GM21717 (cell line): ENCODE results near the gene ROS1.
A peak's percentile ranks its signal among the peaks of the same experiment; 100 is the strongest.
"Not testable (repeated sequence)": the region's sequence is repeated elsewhere in the genome, so short reads cannot be mapped to it uniquely, and the experiment has no call there.

Experiments
- ATAC-seq: cut with Tn5 transposase; IDR thresholded peaks from one replicate; pipeline ENCODE4 v1.9.1; 2021; ENCODE audit warnings: mild to moderate bottlenecking, moderate library complexity; ENCODE audit not compliant: unreplicated experiment

ROS1 gene

DNA sequence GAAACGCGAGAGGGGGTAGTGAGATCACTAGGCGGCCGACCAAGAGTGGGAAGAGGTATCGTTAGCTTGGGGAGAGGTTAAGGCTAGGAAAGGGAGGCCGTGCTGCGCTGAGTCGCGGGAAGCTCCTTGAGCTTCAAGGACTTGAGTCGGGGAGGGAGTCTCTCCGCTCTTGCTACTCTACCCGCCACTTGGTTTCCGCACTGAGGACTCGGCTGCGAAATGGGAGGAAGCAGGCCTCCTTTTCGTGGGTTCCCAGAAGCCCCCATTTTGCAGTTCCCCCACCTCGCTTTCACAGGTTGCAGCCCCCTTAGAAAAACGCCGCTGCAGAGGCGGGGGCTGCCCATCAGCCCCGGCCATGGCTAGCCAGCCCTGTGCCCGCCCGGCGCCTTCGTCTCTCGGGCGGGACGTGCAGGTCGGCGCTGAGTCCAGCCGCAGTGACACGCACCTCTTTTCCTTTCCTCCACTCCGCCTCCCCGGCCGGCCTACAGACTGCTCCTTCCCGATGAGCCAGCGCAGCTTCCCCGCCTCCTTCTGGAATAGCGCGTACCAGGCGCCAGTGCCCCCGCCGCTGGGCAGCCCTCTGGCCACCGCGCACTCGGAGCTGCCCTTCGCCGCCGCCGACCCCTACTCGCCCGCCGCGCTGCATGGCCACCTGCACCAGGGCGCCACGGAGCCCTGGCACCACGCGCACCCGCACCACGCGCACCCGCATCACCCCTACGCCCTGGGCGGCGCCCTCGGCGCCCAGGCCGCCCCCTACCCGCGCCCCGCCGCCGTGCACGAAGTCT is 155.5 kb downstream of the ROS1 start:
- ATAC-seq: no peak

- no peak for ATAC-seq
These were observed 156.1 kb downstream of the ROS1 start for GRCh38 chr6:117269638-117270054.

DNA sequence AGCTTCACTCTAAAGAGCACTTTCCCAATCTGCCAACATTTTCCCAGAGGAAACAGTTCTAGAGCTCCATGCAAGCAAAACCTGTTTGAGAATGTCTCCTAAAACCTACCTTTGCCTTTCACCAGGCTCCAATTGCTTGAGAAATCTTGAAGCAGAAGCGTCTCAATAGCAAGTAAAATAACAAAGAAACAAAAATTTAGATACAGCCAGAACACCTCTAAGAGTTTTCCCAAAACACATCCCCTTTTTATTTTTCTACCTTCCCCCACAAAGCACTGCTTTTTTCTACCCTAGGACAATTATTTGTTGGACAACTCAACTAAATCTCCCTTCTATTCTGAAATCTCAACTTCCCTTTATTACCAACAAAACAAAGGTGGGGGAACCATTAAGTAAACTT is 156.8 kb downstream of the ROS1 start:
- ATAC-seq: no peak

GRCh38 chr6:117267766-117268534 is 157.8 kb downstream of the ROS1 start:
- ATAC-seq: no peak

- ATAC-seq: no peak
These were observed 158.7 kb downstream of the ROS1 start for GRCh38 chr6:117267054-117267347.

DNA sequence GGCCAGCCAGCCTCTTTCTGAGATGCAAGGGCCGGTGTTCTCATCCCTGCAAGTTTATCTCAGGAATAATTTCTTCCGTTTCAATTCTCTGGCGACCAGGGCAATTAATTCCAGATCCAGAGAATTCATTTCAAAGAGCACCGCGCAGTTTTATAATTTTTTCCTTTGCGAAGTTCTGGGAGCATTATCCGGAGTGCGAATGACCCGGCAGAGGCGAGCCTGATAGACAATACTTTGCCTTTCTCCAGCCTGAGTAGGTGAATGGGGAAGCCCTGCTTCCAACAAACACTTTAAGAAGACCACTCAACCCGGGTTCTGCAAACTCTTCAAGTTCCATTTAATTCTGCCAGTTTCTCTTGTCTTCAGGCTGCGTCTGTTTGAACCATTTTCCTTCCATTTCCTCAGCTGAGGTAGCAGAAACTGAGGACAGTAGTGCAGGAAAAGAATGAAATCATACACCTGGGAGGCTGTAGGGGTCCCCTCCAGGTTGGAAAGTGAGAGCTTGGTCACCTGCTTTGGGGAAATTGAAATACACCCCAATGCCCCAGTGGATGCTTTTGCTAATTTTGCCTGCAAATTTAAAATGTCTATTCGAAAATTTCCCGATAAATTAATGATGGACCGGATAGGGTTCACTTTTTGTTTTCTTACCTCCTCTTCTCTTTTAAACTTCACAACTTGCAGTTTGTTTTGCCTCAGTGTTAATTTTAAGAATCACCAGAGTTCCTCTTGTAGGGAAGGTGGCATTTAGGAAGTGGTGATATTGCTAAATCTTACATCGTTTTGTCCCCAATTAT is 159.3 kb downstream of the ROS1 start:
- no peak for ATAC-seq

- ATAC-seq: peak; percentile 23
These were observed 160.1 kb downstream of the ROS1 start, which contains the start of gene VGLL2 for GRCh38 chr6:117265410-117266256. Gene VGLL2, plus strand, starts transcription at chr6:117265558. Its CDS starts 206 bp downstream, at chr6:117265764.

DNA sequence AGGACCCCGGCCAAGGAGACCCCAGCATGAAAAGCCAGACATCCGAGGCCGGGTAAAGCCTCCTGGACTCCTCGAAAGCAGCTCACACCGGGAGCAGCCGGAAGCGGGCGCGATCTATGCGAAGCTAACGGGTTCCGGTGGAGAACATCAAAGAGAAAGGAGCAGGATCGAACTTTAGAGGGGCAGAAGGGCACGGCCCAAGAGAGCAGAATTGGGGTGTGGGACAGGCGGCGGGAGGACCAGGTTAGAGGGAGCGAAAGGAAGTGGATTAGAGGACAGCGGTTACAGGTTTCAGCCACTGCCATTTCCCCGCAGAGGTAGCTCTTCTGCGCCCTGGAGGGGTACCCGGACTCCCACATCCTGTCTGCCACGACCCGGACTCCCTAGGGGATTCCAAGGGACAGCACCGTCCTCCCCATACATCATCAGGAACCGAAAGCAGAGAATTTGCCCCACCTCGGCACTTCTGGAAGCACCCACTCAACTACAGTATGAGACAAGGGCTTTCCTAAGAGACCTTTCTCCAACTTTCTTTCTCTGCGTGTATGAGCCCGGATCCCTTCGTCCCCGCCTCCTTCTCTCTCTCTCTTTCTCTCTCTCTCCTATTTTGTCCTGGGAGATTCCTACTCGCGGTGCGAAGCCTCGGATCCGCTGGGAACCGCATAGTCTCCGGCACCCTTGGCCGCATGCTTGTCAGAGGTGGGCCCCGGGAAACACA is 160.9 kb downstream of the ROS1 start:
- peak; percentile 60 for ATAC-seq

- no peak for ATAC-seq
These were observed 161.4 kb downstream of the ROS1 start for GRCh38 chr6:117264369-117264691.

DNA sequence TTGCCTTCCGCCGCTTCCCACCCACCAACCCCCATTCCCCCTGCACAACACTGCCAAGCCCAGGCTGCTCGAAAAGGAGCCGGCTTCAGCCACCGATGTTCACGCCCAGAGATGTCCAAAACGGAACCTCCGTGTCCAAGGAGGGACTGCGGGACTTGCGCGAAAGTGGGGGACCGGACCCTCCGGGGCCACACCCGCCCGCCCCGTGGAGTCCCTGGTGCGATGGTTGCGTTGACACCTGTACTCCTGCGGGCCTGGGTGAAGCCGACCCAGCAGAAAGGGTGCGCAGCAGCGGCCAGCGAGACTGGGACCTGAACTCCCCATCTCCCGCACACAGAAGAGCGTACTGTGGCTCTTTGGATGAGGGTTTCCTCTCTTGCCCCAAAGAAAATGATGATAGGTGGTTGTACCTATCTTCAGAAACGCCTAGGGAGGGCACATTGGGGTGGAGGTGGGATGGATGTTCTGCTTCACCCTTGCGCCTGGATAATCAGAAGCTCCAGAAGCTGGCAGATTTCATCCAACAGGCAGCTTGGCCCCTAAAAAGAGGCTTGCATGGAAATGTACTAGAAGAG is 162.3 kb downstream of the ROS1 start:
- no peak for ATAC-seq

DNA sequence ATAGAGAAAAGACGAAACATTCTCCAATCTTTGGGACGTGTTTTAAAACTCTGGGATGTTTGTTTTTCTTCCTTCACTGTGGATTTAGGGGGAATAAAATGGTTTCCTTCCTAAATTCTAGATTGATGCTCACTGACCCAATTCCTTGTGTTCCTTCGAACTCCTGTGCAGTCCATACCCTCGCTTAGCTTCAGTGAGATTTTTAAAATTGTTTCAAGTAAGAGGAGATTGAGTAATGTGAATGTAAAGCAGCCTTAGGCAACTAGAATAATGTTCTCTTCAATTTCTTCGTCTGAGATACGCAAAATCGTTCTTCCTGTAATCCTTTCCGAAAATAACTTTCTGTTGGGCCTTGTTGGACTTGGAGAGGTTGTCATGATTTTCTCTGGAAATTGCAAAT is 162.9 kb downstream of the ROS1 start:
- ATAC-seq: no peak

- ATAC-seq: no peak
These were observed 172.0 kb downstream of the ROS1 start for GRCh38 chr6:117253785-117254184.

DNA sequence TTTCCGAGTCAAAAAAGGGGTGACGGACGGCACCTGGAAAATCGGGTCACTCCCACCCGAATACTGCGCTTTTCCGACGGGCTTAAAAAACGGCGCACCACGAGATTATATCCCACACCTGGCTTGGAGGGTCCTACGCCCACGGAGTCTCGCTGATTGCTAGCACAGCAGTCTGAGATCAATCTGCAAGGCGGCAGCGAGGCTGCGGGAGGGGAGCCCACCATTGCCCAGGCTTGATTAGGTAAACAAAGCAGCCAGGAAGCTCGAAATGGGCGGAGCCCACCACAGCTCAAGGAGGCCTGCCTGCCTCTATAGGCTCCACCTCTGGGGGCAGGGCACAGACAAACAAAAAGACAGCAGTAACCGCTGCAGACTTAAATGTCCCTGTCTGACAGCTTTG is 180.8 kb downstream of the ROS1 start:
- ATAC-seq: not testable (repeated sequence)

DNA sequence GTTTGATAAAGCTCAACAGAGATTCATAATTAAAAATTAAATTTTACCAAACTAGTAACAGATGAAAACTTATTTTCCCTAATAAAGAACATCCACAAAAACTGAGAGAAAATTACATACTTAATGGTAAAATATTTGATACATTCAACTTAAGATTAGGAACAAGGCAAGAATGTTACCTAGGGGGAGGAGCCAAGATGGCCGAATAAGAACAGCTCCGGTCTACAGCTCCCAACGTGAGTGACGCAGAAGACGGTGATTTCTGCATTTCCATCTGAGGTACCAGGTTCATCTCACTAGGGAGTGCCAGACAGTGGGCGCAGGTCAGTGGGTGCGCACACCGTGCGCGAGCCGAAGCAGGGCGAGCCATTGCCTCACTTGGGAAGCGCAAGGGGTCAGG is 181.2 kb downstream of the ROS1 start:
- ATAC-seq: not testable (repeated sequence)
